Large intestine (tissue), 3 donors: ENCODE measurements around the gene GLG1. TPM values are rescaled to one million over a fixed set of nuclear protein-coding genes. Genes with fewer than 3 reads are reported as not detected.
"Not testable (repeated sequence)": the region's sequence is repeated elsewhere in the genome, so short reads cannot be mapped to it uniquely, and the experiment has no call there.

ENCODE experiments used
- DNase-seq, 2 donors: peaks; one replicate each; pipeline versions ENCODE4 v3.0.0 to v3.0.0-alpha.2; 2013
- H3K27ac ChIP-seq: one replicate; pipeline ENCODE4 v1.5.1; 2013; ENCODE audit warnings: low read length
- H3K27me3 ChIP-seq: 2 replicates; pipeline ENCODE4 v1.6.1; 2013; ENCODE audit warnings: low read length; ENCODE audit not compliant: control insufficient read depth, insufficient read depth
- H3K36me3 ChIP-seq: 2 replicates; pipeline ENCODE4 v1.6.1; 2013; ENCODE audit warnings: low read length; ENCODE audit not compliant: control insufficient read depth, insufficient read depth
- H3K4me1 ChIP-seq: one replicate; pipeline ENCODE4 v1.6.1; 2013; ENCODE audit warnings: low read length; ENCODE audit not compliant: control insufficient read depth, insufficient read depth
- H3K4me3 ChIP-seq: one replicate; pipeline ENCODE4 v1.5.1; 2013; ENCODE audit warnings: low read length
- H3K9me3 ChIP-seq: one replicate; pipeline ENCODE4 v1.6.1; 2013; ENCODE audit warnings: mild to moderate bottlenecking, low read depth, low read length, moderate library complexity; ENCODE audit not compliant: control insufficient read depth
- WGBS: methylation state at CpG from one replicate; pipeline ENCODE4 v1.1.5; 2013; ENCODE audit warnings: low lambda C conversion rate; ENCODE audit not compliant: insufficient coverage; 5-methylcytosine and 5-hydroxymethylcytosine counted together
- polyA plus RNA-seq: library from polyadenylated mRNA; unstranded; fragments of 120-200 nt; gene quantifications from one replicate; pipeline ENCODE4 v1.2.1, GENCODE V29; 2013

The GLG1 gene
- polyA plus RNA-seq, 1 donor = 87.7 TPM

DNA sequence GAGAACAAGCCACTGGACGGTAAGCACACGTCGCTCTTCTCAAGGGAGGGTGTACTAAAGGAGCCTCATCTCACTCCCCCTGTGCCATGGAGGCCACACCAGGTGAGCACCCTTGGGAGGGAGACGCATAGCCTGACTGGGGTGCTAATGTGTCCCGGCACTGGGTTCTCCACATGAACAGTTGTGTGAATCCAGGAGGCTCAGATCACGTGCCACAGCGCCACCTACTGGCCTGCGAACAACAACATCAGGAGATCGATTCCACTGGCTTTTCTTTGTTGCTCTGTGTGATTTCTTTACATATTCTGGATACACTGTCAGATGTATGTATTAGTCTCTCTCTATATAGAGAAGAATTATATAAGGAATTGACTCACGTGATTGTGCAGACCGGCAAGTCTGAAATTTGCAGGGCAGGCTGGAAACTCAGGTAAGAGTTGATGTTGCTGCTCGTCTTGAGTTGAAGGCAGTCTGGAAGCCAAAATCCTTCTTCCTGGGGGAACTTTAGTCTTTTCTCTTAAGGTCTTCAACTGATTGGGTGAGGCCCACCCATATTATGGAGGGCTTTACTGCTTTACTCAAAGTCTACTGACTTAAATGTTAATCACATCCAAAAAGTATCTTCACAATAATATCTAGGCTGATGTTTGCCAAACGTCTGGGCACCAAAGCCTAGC is 176.7 kb downstream of the GLG1 start:
- H3K9me3 ChIP-seq, H3K36me3 ChIP-seq, H3K27me3 ChIP-seq, H3K27ac ChIP-seq, H3K4me3 ChIP-seq, H3K4me1 ChIP-seq: not testable (repeated sequence)
- WGBS = no CpG with 5 or more reads among the region's 13 CpGs
- peak in 1 of 2 donors; percentile 22 for DNase-seq

DNA sequence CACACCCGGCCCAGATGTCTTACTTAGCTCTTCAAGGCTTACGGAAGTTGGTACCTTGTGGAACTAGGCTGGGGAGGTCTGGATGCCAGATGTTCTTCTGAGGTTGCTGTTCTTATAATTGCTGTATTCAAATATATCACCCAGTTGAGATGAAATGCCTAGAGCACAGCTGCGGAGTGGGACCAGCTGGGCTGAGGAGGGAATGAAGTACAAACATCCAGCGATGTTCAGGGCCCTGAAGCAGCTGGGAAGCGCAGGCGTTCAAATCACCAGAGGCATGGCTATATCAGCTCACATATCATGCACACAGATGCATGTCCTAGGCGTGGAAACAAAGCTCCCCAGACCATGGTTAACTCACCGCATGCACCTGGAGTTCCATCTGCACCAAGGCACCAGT is 178.4 kb downstream of the GLG1 start:
- not testable (repeated sequence) for H3K4me1 ChIP-seq, H3K27ac ChIP-seq, H3K36me3 ChIP-seq, H3K27me3 ChIP-seq, DNase-seq, H3K9me3 ChIP-seq, H3K4me3 ChIP-seq
- whole genome bisulfite sequencing = no CpG with 5 or more reads among the region's 8 CpGs

DNA sequence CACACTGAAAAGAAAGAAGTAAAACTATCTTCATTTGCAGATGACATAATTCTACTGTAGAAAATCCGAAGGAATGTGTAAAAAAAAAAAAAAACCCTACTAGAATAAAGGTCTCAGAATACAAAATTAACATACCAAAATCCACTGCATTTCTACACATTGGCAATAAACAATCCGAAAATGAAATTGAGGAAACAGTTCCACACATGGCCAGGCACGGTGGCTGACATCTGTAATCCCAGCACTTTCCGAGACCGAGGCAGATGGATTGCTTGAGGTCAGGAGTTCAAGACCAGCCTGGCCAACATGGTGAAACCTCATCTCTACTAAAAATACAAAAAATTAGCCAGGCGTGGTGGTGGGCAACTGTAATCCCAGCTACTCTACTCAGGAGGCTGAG is 181.2 kb downstream of the GLG1 start:
- H3K36me3 ChIP-seq, H3K27me3 ChIP-seq, H3K27ac ChIP-seq, H3K4me3 ChIP-seq, H3K4me1 ChIP-seq, H3K9me3 ChIP-seq, DNase-seq: not testable (repeated sequence)
- WGBS = no CpG with 5 or more reads among the region's 6 CpGs

DNA sequence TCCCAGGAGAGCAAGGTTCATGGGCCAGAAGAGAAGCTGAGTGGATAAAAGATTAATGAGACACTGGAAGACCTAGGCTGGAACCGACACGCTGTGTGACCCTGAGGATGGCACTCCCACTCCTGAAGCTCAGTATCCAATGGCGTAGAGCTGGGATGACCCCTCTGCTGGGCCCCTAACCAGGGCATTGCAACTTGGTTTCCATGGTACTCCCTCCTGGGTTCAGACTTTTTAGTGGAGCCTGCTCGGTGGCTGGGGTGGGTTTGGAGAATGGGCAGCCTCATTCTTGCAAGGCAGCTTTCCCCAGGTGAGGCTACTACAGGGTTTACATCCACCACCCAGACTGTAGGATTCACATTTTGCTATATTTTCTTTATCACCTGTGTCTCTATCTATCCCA is 183.2 kb downstream of the GLG1 start:
- not testable (repeated sequence) for H3K27ac ChIP-seq, H3K27me3 ChIP-seq, H3K4me1 ChIP-seq, H3K4me3 ChIP-seq, DNase-seq, H3K9me3 ChIP-seq, H3K36me3 ChIP-seq
- no CpG with 5 or more reads among the region's 4 CpGs for WGBS

DNA sequence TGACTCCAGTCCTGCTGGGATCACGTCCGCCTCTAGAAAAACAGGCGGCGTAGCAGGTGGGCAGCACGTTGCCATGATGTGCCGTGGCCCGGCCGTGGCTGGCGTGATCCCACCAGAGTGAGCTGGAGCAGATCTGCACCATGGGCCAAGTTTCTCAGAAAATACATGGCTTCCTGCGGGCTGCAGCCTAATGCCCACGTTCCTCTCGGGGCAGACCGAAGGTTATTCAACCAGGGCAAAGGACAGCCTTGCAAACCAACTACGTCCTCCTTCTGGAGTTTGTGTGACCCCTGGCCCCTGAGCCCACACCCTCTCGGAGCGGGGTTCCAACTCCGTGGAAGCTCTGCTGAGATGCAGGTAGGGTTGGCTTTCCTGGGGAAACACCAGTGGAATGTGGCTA is 184.8 kb downstream of the GLG1 start:
- H3K27ac ChIP-seq, DNase-seq, H3K4me1 ChIP-seq, H3K36me3 ChIP-seq, H3K4me3 ChIP-seq, H3K9me3 ChIP-seq, H3K27me3 ChIP-seq: not testable (repeated sequence)
- WGBS = no CpG with 5 or more reads among the region's 17 CpGs

DNA sequence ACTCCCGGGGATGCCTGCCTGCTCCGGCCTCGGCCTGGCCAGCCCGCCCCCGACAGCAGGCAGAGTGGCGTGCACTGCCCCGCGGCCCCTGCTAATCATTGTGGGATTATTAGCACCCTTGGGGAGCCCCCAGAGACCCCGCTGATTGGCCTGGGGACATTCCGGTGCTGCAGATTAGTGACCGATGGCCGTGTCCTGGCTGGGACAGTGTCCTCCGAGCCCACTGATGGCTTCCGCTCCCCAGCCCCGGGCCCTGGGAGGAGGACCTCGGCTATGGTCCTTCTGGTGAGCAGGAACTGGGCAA is 185.5 kb downstream of the GLG1 start:
- H3K9me3 ChIP-seq, H3K27ac ChIP-seq, H3K36me3 ChIP-seq, DNase-seq, H3K4me3 ChIP-seq, H3K4me1 ChIP-seq, H3K27me3 ChIP-seq: not testable (repeated sequence)
- no CpG with 5 or more reads among the region's 16 CpGs for WGBS

DNA sequence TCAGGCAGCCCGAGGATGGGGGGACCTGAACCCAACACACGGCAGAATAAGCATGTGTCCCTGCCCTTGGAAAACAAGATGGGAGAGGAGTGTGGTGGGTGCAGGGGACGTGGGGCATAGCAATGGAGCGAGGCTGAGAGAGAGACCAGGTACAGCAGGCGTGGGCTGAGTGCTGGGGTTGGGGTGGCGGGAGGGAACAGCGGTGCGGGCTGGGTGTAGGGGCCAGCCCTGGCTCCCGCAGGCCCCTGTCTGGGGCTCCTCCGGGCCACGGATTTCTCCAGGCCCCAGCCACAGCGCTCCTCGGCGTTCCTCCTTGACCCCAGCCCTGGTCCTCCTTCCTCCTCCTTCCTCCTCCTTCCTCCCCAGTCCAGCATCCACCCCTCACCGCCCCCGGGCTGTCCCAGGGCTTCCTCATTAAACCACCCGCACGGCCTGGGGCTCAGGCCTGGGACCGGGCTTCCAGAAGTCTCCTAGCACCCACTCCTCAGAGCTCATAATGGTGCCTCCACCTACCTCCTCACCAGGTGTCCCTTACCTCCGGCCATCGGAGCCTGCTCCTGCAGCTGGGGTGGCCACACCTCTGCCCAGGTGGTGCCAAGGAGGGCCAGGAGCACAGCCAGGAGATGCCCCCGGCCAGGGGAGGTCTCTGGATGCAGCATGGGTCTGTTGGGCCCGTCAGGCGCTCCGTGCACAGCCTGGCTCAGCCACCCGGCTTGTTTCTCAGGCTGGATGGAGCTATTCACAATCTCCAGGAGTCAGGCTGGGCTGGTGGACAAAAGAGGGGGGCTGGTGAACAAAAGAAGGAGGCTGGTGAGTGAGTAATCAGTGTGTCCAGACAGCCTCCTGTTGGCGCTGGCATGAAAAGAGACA is 186.1 kb downstream of the GLG1 start, which contains the start of gene CLEC18B:
TSS of gene CLEC18B (minus strand) at position 867 of the 870 bp plus-strand sequence. CDS start at position 659, 208 bp downstream.
- not testable (repeated sequence) for H3K4me1 ChIP-seq, DNase-seq, H3K9me3 ChIP-seq, H3K36me3 ChIP-seq, H3K27me3 ChIP-seq, H3K4me3 ChIP-seq, H3K27ac ChIP-seq
- no CpG with 5 or more reads among the region's 27 CpGs for WGBS

DNA sequence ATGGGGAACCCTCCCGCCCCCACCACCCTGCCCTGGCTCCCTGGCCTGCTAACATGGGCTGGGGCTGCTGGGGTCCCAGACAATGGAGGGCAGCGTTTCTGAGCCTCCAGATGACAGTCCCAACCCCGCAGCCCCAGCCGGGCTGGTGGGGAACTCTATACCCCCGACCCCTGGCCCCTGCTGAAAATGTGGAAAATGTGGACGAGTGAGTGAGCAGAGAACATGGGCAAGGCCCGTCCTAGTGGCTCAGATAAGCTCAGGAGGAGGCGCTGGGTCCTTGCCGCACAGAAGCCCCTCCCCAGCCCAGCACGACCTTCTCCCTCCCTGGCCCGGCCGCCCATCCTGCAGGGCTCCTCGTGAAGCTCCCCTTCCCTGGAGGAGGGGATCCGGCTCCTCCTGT is 187.1 kb downstream of the GLG1 start:
- H3K4me1 ChIP-seq, H3K27me3 ChIP-seq, H3K4me3 ChIP-seq, H3K36me3 ChIP-seq, H3K9me3 ChIP-seq, H3K27ac ChIP-seq, DNase-seq: not testable (repeated sequence)
- WGBS = no CpG with 5 or more reads among the region's 14 CpGs

DNA sequence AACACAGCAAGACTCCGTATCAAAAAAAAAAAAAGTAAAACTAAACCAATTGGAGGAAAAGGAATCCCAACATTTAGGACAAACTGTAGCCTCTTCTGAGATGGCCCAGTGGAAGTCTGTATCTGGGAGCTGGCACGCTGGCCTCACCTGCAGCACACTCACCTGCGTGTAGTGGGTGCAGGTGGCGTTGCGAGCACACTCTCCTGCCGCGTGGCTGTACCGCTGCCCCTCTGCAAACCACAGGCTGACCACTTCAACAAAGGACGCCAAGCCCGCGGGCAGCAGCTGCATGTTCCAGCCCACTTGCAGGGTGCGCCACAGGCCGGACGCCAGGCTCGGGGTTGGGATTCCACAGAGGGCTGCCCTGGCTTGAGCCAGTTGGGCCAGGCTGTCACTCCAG is 189.0 kb downstream of the GLG1 start:
- DNase-seq, H3K9me3 ChIP-seq, H3K36me3 ChIP-seq, H3K27me3 ChIP-seq, H3K4me1 ChIP-seq, H3K27ac ChIP-seq, H3K4me3 ChIP-seq: not testable (repeated sequence)
- WGBS = no CpG with 5 or more reads among the region's 15 CpGs

DNA sequence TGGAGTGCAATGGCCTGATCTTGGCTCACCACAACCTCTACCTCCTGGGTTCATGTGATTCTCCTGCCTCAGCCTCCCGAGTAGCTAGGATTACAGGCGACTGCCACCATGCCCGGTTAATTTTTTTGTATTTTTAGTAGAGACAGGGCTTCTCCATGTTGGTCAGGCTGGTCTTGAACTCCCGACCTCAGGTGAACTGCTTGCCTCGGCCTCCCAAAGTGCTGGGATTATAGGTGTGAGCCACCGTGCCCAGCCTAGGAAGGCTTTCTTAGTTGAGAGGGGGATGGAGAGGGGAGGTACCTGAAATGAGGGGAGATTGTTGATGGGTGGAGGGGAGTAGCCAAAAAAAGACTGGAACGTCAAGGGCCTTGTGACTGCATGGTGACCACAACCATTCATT is 193.0 kb downstream of the GLG1 start:
- not testable (repeated sequence) for H3K4me3 ChIP-seq, H3K27me3 ChIP-seq, DNase-seq, H3K36me3 ChIP-seq, H3K27ac ChIP-seq, H3K4me1 ChIP-seq, H3K9me3 ChIP-seq
- WGBS = no CpG with 5 or more reads among the region's 7 CpGs

DNA sequence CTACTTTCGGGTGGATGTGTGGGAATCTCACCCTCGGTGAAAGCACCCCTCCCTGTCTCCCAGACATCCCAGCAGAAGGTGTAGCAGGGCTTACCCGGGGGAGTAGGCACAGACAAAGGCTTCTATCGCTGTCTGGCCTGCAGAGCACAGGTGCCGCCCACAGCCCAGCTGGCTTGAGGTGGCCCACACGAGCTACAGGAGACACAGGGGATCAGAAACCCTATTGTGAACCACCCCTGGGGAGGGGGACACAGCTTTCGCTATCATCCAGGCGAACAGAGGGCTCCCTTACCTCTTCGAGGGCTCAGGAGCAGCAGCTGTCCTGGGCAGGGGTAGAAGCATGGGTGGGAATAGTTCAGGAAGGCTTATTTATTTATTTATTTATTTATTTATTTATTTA is 193.4 kb downstream of the GLG1 start:
- DNase-seq, H3K4me1 ChIP-seq, H3K36me3 ChIP-seq, H3K27ac ChIP-seq, H3K9me3 ChIP-seq, H3K4me3 ChIP-seq, H3K27me3 ChIP-seq: not testable (repeated sequence)
- WGBS = no CpG with 5 or more reads among the region's 9 CpGs
